HepG2 (cell line): ENCODE results near the gene TEKT5. TPM values are rescaled to one million over a fixed set of nuclear protein-coding genes. Genes with fewer than 3 reads are reported as not detected.

ENCODE experiments used
- CBX1 ChIP-seq: IDR thresholded peaks from one replicate; pipeline ENCODE4 v1.6.1; 2016; ENCODE audit warnings: antibody characterized with exemption, low read depth
- NR3C1 ChIP-seq: sonication (generic); formaldehyde crosslinking; IDR thresholded peaks from 2 replicates; pipeline ENCODE4 v1.4.0; 2020; ENCODE audit warnings: missing genetic modification reagents
- SRY ChIP-seq: sonication (generic); formaldehyde crosslinking; IDR thresholded peaks from 2 replicates; pipeline ENCODE4 v1.8.0; 2022; ENCODE audit warnings: mild to moderate bottlenecking, missing genetic modification reagents
- U2AF1 ChIP-seq: fragments of 200-400 bp; formaldehyde crosslinking; optimal IDR thresholded peaks from 2 replicates; pipeline ENCODE3; 2017; ENCODE audit warnings: mild to moderate bottlenecking, low read depth, low read length
- ZFX ChIP-seq: sonication (generic); formaldehyde crosslinking; IDR thresholded peaks from 2 replicates; pipeline ENCODE4 v1.4.0; 2020; ENCODE audit warnings: mild to moderate bottlenecking, low read depth, missing genetic modification reagents, moderate library complexity
- ZNF7 ChIP-seq: IDR thresholded peaks from 2 replicates; pipeline ENCODE4 v1.6.1; 2016; ENCODE audit warnings: missing biosample characterization, missing genetic modification reagents
- ZNF776 ChIP-seq: sonication (generic); formaldehyde crosslinking; IDR thresholded peaks from 2 replicates; pipeline ENCODE4 v1.4.0; 2020; ENCODE audit warnings: mild to moderate bottlenecking, missing genetic modification reagents
- polyA plus RNA-seq, 8 experiments: library from polyadenylated mRNA; depleted of rRNA in 3 of 8; stranded (reverse) in 7 of 8; unstranded in 1 of 8; fragments of >200 nt; fragmentation: Illumina TruSeq in 4 of 8; extraction: Trizol in 4 of 8; gene quantifications; 2 replicates each; pipeline versions ENCODE4 v1.2.1 to v1.2.3, GENCODE V29; 2011 to 2016; ENCODE audit warnings: low read depth in 4 of 8, missing spikeins in 1 of 8, mixed read lengths in 1 of 8; ENCODE audit not compliant: insufficient read depth in 1 of 8
- total RNA-seq, 5 experiments: library from RNA; depleted of rRNA; stranded (reverse); fragments of >200 nt; fragmentation: Illumina TruSeq; extraction: Trizol; gene quantifications; 2 replicates each; pipeline ENCODE4 v1.2.3, GENCODE V29; 2016; ENCODE audit warnings: low read depth in 1 of 5
- TF ChIP-seq, protein P1 (sequence below): sonication (generic); formaldehyde crosslinking; IDR thresholded peaks from 2 replicates; pipeline ENCODE4 v1.4.0; 2020; ENCODE audit warnings: missing genetic modification reagents
- TF ChIP-seq, protein P2 (sequence below): sonication (generic); formaldehyde crosslinking; IDR thresholded peaks from 2 replicates; pipeline ENCODE4 v1.4.0; 2020; ENCODE audit warnings: mild to moderate bottlenecking, missing genetic modification reagents
- TF ChIP-seq, protein P3 (sequence below): sonication (generic); formaldehyde crosslinking; IDR thresholded peaks from 2 replicates; pipeline ENCODE4 v1.4.0; 2020; ENCODE audit warnings: missing genetic modification reagents, mild to moderate bottlenecking, borderline replicate concordance
- TF ChIP-seq, protein P4 (sequence below), 2 experiments: IDR thresholded peaks; 2 replicates each; pipeline ENCODE4 v1.6.1; 2011 to 2012; ENCODE audit warnings: low read length in 2 of 2, borderline replicate concordance in 1 of 2, low read depth in 1 of 2, mild to moderate bottlenecking in 1 of 2, moderate library complexity in 1 of 2
- TF ChIP-seq, protein P5 (sequence below): sonication (generic); formaldehyde crosslinking; IDR thresholded peaks from 2 replicates; pipeline ENCODE4 v1.5.1; 2020; ENCODE audit warnings: missing genetic modification reagents, mild to moderate bottlenecking, borderline replicate concordance
- TF ChIP-seq, protein P6 (sequence below): sonication (generic); formaldehyde crosslinking; IDR thresholded peaks from 2 replicates; pipeline ENCODE4 v1.4.0; 2020; ENCODE audit warnings: missing genetic modification reagents
- TF ChIP-seq, protein P7 (sequence below): sonication (generic); formaldehyde crosslinking; IDR thresholded peaks from 2 replicates; pipeline ENCODE4 v1.5.0; 2020; ENCODE audit warnings: mild to moderate bottlenecking, missing genetic modification reagents, borderline replicate concordance

Gene TEKT5
- total and polyA plus RNA-seq, 2 of the 13 experiments (the other 11 are each of a cell fraction or from before 2014, with no cell fraction given): 0.16 TPM; not detected in 1

DNA sequence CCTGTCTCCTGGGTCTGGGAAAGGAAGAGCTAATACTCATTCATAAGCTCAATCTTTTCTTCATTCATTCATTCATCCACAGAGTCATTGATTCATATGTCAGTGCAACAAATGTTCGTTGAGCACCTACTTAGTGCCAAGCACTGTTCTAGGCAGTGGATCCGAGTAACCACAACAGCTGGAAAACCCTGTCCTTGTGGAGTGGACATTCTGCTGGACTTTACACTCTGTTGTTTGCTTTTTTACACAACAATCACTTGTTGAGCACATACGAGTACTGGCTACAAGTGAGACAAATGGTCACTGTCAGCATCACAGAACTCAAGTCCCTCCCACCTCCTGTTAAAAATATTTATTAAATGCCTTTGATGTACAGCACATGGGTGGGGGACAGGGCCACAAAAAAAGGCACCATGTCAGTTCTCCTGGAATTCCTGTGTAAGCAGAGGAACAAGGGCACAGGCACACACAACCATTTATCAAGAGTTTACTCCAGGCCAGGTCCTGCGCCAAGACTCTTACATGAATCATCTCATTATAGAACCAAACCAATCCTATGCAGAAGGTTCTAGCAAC lies 46.9 kb downstream of the TEKT5 start (continued):
- TF ChIP-seq, protein P1, sequence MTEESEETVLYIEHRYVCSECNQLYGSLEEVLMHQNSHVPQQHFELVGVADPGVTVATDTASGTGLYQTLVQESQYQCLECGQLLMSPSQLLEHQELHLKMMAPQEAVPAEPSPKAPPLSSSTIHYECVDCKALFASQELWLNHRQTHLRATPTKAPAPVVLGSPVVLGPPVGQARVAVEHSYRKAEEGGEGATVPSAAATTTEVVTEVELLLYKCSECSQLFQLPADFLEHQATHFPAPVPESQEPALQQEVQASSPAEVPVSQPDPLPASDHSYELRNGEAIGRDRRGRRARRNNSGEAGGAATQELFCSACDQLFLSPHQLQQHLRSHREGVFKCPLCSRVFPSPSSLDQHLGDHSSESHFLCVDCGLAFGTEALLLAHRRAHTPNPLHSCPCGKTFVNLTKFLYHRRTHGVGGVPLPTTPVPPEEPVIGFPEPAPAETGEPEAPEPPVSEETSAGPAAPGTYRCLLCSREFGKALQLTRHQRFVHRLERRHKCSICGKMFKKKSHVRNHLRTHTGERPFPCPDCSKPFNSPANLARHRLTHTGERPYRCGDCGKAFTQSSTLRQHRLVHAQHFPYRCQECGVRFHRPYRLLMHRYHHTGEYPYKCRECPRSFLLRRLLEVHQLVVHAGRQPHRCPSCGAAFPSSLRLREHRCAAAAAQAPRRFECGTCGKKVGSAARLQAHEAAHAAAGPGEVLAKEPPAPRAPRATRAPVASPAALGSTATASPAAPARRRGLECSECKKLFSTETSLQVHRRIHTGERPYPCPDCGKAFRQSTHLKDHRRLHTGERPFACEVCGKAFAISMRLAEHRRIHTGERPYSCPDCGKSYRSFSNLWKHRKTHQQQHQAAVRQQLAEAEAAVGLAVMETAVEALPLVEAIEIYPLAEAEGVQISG (CRISPR knock-in tag): peak; percentile 85
- TF ChIP-seq, protein P2, sequence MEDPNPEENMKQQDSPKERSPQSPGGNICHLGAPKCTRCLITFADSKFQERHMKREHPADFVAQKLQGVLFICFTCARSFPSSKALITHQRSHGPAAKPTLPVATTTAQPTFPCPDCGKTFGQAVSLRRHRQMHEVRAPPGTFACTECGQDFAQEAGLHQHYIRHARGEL (CRISPR knock-in tag): no peak
- TF ChIP-seq, protein P3, sequence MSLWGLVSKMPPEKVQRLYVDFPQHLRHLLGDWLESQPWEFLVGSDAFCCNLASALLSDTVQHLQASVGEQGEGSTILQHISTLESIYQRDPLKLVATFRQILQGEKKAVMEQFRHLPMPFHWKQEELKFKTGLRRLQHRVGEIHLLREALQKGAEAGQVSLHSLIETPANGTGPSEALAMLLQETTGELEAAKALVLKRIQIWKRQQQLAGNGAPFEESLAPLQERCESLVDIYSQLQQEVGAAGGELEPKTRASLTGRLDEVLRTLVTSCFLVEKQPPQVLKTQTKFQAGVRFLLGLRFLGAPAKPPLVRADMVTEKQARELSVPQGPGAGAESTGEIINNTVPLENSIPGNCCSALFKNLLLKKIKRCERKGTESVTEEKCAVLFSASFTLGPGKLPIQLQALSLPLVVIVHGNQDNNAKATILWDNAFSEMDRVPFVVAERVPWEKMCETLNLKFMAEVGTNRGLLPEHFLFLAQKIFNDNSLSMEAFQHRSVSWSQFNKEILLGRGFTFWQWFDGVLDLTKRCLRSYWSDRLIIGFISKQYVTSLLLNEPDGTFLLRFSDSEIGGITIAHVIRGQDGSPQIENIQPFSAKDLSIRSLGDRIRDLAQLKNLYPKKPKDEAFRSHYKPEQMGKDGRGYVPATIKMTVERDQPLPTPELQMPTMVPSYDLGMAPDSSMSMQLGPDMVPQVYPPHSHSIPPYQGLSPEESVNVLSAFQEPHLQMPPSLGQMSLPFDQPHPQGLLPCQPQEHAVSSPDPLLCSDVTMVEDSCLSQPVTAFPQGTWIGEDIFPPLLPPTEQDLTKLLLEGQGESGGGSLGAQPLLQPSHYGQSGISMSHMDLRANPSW (CRISPR knock-in tag): peak; percentile 95
- TF ChIP-seq ZNF7 (CRISPR knock-in tag) (peak; percentile 10; the same call in 1 of the 2 replicates), ZNF776 (no peak), SRY (CRISPR knock-in tag) (no peak; the same call in 1 of the 2 replicates), CBX1 (peak; percentile 77), ZFX (CRISPR knock-in tag) (peak; percentile 74), U2AF1 (peak; percentile 62), NR3C1 (CRISPR knock-in tag) (no peak)
- TF ChIP-seq, protein P4, sequence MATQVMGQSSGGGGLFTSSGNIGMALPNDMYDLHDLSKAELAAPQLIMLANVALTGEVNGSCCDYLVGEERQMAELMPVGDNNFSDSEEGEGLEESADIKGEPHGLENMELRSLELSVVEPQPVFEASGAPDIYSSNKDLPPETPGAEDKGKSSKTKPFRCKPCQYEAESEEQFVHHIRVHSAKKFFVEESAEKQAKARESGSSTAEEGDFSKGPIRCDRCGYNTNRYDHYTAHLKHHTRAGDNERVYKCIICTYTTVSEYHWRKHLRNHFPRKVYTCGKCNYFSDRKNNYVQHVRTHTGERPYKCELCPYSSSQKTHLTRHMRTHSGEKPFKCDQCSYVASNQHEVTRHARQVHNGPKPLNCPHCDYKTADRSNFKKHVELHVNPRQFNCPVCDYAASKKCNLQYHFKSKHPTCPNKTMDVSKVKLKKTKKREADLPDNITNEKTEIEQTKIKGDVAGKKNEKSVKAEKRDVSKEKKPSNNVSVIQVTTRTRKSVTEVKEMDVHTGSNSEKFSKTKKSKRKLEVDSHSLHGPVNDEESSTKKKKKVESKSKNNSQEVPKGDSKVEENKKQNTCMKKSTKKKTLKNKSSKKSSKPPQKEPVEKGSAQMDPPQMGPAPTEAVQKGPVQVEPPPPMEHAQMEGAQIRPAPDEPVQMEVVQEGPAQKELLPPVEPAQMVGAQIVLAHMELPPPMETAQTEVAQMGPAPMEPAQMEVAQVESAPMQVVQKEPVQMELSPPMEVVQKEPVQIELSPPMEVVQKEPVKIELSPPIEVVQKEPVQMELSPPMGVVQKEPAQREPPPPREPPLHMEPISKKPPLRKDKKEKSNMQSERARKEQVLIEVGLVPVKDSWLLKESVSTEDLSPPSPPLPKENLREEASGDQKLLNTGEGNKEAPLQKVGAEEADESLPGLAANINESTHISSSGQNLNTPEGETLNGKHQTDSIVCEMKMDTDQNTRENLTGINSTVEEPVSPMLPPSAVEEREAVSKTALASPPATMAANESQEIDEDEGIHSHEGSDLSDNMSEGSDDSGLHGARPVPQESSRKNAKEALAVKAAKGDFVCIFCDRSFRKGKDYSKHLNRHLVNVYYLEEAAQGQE (IDR thresholded peaks at IDR 0.05; ENCODE audit: borderline replicate concordance in 1 of 2, low read depth in 1 of 2, low read length in 2 of 2): peak in 1 of 2 experiments; percentile 64; a peak in 2 of 4 replicates
- TF ChIP-seq, protein P5, sequence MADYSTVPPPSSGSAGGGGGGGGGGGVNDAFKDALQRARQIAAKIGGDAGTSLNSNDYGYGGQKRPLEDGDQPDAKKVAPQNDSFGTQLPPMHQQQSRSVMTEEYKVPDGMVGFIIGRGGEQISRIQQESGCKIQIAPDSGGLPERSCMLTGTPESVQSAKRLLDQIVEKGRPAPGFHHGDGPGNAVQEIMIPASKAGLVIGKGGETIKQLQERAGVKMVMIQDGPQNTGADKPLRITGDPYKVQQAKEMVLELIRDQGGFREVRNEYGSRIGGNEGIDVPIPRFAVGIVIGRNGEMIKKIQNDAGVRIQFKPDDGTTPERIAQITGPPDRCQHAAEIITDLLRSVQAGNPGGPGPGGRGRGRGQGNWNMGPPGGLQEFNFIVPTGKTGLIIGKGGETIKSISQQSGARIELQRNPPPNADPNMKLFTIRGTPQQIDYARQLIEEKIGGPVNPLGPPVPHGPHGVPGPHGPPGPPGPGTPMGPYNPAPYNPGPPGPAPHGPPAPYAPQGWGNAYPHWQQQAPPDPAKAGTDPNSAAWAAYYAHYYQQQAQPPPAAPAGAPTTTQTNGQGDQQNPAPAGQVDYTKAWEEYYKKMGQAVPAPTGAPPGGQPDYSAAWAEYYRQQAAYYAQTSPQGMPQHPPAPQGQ (CRISPR knock-in tag): peak; percentile 99
- TF ChIP-seq, protein P6, sequence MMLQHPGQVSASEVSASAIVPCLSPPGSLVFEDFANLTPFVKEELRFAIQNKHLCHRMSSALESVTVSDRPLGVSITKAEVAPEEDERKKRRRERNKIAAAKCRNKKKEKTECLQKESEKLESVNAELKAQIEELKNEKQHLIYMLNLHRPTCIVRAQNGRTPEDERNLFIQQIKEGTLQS: peak; percentile 71
- TF ChIP-seq, protein P7, sequence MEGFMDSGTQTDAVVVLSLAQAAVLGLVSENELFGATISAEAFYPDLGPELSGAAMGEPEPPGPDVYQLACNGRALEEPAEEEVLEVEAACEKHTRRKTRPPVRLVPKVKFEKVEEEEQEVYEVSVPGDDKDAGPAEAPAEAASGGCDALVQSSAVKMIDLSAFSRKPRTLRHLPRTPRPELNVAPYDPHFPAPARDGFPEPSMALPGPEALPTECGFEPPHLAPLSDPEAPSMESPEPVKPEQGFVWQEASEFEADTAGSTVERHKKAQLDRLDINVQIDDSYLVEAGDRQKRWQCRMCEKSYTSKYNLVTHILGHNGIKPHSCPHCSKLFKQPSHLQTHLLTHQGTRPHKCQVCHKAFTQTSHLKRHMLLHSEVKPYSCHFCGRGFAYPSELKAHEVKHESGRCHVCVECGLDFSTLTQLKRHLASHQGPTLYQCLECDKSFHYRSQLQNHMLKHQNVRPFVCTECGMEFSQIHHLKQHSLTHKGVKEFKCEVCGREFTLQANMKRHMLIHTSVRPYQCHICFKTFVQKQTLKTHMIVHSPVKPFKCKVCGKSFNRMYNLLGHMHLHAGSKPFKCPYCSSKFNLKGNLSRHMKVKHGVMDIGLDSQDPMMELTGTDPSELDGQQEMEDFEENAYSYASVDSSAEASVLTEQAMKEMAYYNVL: peak; percentile 98
